ENCODE measurements around the gene ZSWIM6. TPM values are rescaled to one million over a fixed set of nuclear protein-coding genes. Genes with fewer than 3 reads are reported as not detected.

Gene ZSWIM6
- total RNA-seq, 4 donors from 2014 or later, result 9.2 to 15.3 (median 11.9) TPM

DNA sequence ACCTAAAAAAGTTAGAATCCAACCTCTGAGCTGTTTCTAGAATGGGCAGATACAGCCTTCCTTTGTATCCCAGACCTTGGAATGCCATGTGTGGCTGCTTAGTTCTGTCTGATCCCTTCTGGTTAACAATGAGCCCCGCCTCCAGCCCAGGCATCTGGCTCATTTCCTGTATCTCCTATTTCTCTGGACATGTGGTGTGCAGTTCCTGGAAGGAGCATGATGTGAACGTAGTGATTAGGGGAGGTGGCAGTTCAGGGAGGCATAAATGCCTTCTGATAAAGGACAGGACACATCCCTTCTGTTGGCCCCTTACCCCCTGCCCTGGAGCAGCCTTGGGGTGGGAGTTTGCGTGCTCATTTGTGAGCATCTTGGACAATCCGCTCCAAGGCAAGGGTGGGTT, 243.0 kb downstream of the ZSWIM6 start:
- TF ChIP-seq, protein P1, sequence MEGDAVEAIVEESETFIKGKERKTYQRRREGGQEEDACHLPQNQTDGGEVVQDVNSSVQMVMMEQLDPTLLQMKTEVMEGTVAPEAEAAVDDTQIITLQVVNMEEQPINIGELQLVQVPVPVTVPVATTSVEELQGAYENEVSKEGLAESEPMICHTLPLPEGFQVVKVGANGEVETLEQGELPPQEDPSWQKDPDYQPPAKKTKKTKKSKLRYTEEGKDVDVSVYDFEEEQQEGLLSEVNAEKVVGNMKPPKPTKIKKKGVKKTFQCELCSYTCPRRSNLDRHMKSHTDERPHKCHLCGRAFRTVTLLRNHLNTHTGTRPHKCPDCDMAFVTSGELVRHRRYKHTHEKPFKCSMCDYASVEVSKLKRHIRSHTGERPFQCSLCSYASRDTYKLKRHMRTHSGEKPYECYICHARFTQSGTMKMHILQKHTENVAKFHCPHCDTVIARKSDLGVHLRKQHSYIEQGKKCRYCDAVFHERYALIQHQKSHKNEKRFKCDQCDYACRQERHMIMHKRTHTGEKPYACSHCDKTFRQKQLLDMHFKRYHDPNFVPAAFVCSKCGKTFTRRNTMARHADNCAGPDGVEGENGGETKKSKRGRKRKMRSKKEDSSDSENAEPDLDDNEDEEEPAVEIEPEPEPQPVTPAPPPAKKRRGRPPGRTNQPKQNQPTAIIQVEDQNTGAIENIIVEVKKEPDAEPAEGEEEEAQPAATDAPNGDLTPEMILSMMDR (IDR thresholded peaks at IDR 0.05; ENCODE audit: low read depth), result no peak

DNA sequence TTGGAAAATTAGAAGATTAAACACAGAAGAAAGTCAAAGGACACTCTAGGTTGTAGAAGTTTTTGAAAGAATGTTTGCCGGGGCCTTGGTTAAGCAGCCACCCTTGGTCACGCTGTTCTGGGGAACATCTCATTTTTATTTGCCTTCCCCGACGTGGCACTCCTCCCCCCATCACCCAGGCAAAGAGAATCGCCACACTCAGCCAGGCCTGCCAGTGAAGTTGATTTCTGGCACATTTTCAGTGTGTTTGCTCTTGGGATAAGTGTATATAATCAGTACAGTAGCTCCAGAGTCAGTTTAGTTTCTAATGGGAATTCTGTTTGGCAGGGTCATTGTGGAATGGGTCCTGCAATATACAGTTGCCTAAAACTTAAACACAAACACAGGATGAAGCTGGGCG, 243.5 kb downstream of the ZSWIM6 start:
- TF ChIP-seq, protein P1 (IDR thresholded peaks at IDR 0.05; ENCODE audit: low read depth), result no peak

DNA sequence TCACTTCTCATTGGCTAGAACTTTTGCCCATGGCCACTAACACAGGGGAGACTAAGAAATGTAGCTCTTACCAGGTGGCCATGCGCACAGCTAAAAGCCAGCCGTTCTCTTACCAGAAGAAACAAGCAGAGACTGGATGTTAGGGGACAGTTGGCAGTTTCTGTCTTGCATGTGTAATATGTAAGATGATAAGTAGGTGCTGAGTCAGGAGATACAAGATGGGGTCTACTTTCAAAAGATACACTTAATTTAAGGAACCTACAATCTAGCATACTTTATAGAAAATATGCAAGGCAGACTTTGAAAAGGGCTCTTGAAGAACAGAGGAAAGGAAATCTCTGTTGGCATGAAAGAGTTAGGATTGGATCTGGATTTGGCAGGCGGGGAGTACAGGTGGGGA, 244.5 kb downstream of the ZSWIM6 start:
- TF ChIP-seq, protein P1 (IDR thresholded peaks at IDR 0.05; ENCODE audit: low read depth), result no peak

DNA sequence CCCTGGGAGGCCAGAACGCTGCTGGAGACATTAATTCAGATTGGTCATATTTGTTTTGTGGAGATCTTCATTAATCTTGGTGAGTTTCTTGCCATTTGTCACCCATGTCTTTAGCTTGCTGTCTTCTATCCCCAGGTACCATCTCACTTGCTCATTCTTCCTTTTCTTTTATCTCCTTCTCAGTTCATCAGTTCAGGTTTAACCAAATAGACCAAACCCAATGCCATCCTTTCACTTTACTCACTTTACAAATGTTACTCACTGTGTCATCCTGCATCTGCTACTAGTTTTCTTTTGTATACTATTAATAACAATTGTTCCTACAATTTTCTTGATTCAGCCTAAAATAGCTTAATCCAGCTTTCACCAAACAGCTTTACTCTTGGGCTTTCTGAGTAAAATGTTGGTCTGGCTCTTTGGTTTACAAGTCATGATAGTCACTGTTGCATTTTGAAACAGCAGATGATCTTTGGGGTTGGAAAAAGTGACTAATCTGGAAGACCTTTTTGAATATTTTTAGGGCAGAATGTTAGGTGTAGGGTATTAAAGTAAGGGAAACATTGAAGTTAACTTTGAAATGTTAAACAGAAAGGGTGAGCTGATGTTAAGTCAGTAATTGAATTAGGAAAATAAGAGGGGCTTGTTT, 246.9 kb downstream of the ZSWIM6 start:
- TF ChIP-seq, protein P1 (IDR thresholded peaks at IDR 0.05; ENCODE audit: low read depth), result no peak

DNA sequence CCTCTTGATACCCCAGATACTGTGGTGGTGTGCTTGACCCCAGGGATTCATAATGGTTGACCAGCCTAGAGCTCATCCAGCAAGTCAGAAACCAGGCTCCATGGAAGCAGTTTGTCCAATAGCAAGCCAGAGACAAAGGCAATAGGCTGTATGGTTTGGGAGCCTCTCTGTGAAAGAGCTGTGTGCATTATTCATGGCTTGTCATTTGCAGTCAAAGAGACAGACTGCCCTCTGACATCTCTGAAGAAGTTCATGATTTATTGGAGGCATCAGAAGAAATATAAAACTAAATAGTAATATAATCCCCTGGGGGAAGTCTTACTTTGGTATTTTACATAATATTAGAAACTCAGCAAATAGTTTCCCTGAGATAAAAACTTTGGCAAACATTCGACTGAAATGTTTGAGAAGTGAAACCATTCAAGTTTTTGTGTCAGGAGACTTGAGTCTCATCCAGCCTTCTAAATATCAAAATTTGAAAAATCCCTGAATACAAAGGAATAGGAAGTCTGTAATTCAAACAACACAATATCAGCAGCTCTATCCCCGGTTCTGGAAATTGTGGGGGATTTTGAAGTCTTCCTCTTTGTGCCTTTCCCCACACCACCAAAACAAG, 250.3 kb downstream of the ZSWIM6 start:
- TF ChIP-seq, protein P1 (IDR thresholded peaks at IDR 0.05; ENCODE audit: low read depth), result no peak

DNA sequence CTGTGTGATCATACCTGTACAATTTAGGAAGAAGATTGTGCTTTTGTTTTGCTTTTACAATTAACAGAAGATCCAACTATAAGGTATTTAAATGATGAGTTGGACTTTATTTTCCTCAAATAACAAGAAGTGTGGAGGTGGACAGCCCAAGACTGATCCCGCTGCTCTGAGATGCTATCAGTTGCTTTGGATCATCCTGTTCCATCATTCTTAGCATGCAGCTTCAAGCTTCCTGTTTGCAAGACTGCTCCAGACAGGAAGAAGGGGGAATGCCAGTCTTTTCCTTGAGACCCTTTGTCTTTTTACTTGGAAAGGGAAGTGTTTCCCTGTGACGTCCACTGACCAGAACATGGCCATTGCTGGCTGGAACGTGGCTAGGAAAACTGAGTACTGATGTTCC, 250.8 kb downstream of the ZSWIM6 start:
- TF ChIP-seq, protein P1 (IDR thresholded peaks at IDR 0.05; ENCODE audit: low read depth), result no peak

DNA sequence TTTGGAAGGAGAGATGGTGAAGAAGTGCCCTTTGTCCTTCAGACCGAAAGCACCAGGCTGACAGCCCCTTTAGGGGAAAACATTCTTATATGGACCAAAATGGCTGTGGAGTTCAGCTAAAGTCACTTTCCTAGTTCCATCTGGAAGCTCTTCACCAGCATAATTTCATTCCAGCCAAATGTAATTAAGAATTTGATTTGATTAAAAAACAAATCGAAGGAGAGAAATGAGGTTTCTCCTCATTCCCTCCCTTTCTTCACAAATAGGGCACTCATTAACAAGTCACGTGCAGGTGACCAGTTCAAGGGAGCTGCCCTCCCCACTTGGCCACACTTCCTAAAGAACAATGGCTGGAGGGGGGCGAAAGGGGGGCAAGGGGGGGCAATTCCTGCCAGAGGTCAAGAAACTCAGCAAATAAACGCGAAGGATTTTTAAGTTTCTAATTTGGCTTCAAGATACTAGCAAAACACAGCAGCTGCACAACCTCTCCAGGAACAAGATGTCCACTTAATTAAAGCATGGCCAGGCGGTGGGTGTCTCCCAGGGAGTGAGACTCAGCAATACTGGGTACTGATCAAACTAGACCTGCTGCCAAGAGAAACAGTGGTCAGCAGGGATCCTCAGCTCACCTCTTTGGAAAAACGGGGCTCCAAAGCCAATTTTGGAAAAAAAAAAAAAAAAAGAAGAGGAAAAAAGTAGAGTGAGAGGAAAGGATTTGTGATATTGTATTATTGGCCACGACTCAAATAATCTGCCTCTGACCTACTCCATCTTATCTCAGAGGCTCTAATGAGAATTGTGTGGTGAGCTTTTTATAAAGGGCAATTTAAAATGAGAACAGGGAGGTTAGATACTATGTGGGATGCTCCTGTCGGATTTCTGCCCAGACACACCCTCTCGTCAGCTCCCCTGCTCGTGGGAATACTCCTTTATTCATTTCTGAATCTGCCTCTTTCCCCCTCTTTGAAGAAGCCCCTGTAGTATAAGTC, 254.3 kb downstream of the ZSWIM6 start:
- TF ChIP-seq, protein P1 (IDR thresholded peaks at IDR 0.05; ENCODE audit: low read depth), result no peak
